Effector memory CD4-positive, alpha-beta T cell (primary cell): Measurements from ENCODE around the gene DPYSL4.

Experiments
- DNase-seq, 3 donors: peaks; one replicate each; pipeline ENCODE4 v3.0.0-alpha.2; 2020
- H3K27ac ChIP-seq: 2 replicates; pipeline ENCODE4 v1.7.0; 2013; ENCODE audit warnings: mild to moderate bottlenecking, low read length, moderate library complexity; ENCODE audit not compliant: insufficient read depth, poor library complexity, severe bottlenecking
- H3K27me3 ChIP-seq: replicated peaks from 2 replicates; pipeline ENCODE4 v1.7.0; 2013; ENCODE audit warnings: mild to moderate bottlenecking, low read length; ENCODE audit not compliant: insufficient read depth, control insufficient read depth, poor library complexity, severe bottlenecking
- H3K36me3 ChIP-seq: 2 replicates; pipeline ENCODE4 v1.7.0; 2013; ENCODE audit warnings: mild to moderate bottlenecking, low read length, moderate library complexity; ENCODE audit not compliant: control insufficient read depth, insufficient read depth
- H3K4me1 ChIP-seq: 2 replicates; pipeline ENCODE4 v1.7.0; 2013; ENCODE audit warnings: low read length, mild to moderate bottlenecking; ENCODE audit not compliant: control insufficient read depth, insufficient read depth, poor library complexity, severe bottlenecking
- H3K4me3 ChIP-seq: 2 replicates; pipeline ENCODE4 v1.7.0; 2013; ENCODE audit warnings: low read length, low read depth, mild to moderate bottlenecking; ENCODE audit not compliant: insufficient read depth, poor library complexity, severe bottlenecking
- H3K9me3 ChIP-seq: 2 replicates; pipeline ENCODE4 v1.7.0; 2013; ENCODE audit warnings: mild to moderate bottlenecking, low read length, moderate library complexity; ENCODE audit not compliant: control insufficient read depth

DPYSL4 gene

DNA sequence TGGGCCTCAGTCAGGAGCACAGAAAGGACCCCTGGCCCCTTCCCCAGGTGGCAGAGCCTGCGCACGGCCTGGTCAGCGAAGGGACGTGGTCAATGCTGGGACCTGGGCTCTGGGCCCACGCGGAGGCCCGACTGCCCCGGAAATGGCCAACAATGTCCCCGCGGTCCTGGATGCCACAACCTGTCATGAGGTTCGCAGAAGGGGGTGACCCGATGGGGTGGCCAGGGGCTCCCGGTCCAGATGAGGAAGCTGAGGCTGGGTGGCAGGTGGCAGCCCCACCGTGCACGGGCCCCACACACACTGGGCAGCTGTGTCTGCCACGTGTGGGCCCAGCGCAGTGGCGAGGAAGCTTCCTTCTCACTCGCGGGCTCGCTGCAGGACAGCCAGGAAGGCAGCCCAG, 49.4 kb downstream of the DPYSL4 start:
- Histone ChIP-seq H3K4me3 (no peak overlapping the region), H3K4me1 (peaks cover 6% of the 10 kb centered on the region), H3K9me3 (no peaks in the 10 kb centered on the region), H3K36me3 (no peaks in the 10 kb centered on the region), H3K27me3 (no peaks in the 10 kb centered on the region), H3K27ac (no peak overlapping the region)
- DNase-seq, result no peak

DNA sequence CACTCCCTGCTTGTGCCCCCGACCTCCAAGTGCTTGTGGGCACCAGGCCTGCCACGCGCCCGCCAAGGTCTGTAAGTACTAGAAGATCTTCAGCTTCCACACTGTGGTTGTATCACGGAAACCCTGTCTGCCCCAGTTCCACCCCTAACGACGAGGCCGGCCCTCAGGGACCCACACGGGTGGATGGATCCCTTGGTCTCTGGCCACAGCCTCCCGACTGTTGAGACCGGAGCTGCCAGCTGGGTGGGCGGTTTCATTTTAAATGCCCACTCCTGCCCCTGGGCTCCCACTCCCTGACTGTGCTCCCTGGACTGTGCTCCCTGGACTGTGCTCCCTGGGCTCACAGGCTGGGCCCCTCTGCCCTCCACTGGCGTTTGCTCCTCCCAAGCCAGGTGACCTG, 50.1 kb downstream of the DPYSL4 start:
- DNase-seq, result no peak
- Histone ChIP-seq H3K36me3 (no peaks in the 10 kb centered on the region), H3K27ac (no peak overlapping the region), H3K4me1 (peaks cover 5% of the 10 kb centered on the region), H3K4me3 (no peak overlapping the region), H3K9me3 (no peaks in the 10 kb centered on the region), H3K27me3 (no peaks in the 10 kb centered on the region)

DNA sequence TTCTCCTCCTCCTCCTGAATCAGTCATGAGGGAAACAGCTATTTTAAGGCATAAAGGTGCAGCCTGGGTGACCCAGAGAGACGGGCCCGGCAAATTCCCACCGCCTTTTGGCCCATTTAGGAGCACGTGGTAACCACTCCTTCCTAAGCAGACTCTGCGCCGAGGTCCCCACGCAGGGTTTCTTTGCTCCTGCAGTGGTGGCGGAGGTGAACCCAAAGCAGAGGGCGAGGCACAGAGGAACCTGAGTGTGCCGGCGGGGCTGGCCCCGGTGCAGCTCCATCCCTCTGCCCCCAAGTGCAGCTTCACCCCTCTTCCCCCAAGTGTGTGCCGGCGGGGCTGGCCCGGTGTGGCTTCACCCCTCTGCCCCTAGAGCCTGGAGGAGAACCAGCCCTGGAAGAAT, 50.6 kb downstream of the DPYSL4 start:
- no peaks in the 10 kb centered on the region for H3K9me3 ChIP-seq
- no peaks in the 10 kb centered on the region for H3K27me3 ChIP-seq
- peaks cover 2% of the 10 kb centered on the region for H3K4me1 ChIP-seq
- no peaks in the 10 kb centered on the region for H3K36me3 ChIP-seq
- H3K27ac ChIP-seq, result no peak overlapping the region
- no peak overlapping the region for H3K4me3 ChIP-seq
- no peak for DNase-seq

DNA sequence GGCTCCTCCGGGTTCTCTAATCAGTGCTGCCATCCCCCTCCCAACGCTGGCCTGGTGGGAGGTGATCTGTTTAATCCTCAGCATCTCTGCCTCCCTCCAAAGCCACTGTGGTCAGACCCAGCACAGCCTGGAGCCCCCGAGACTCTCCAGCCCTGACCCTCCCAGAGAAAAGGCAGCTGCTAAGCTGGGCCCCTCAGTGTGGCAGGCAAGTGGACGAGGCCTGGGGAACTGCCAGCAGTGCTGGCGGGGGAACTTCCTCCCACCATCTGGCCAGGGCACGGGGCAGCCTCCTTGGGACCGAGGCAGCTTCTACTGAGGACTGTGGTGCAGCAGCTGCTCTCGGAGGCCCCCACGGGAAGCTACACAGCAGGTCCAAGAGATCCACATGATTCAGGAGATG, 51.1 kb downstream of the DPYSL4 start:
- Histone ChIP-seq H3K4me3 (no peak overlapping the region), H3K9me3 (no peaks in the 10 kb centered on the region), H3K4me1 (no peaks in the 10 kb centered on the region), H3K27me3 (no peaks in the 10 kb centered on the region), H3K27ac (no peak overlapping the region), H3K36me3 (no peaks in the 10 kb centered on the region)
- no peak for DNase-seq

DNA sequence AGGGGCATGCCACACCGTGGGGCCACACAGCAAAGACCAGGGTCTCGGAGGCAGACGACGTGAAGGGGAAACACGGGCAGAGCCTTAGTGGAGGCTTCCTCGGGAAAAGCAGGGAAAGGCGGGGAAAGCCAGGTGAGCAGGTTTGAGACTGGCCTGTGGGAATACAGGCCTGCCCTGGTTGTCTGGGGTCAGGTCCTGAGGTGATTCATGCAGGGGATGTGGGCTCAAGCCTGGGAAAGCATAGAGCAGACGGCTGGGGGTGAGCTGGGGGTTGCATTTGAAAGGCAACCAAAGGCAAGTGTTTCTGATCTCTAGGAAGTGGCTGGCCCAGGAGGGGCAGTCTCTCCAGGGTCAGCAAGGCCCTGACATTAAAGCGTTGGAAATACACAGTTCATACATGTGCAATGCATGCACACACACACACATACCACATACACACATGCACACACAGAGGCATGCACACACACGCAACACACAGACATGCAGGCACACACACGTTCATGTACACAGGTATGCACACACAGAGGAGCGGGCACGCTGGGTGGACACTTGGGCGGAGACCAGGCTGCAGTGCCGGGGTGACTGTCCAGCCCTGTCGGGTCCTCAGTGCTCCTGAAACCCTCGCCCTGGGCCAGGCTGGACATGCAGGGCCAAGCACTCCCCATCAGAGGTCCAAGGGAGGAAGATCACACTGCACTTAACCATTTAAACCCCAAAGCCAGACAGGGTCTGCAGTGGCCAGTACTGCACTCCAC, 51.8 kb downstream of the DPYSL4 start:
- H3K9me3 ChIP-seq, result no peaks in the 10 kb centered on the region
- H3K27me3 ChIP-seq, result no peaks in the 10 kb centered on the region
- no peak for DNase-seq
- no peak overlapping the region for H3K4me3 ChIP-seq
- no peaks in the 10 kb centered on the region for H3K4me1 ChIP-seq
- no peak overlapping the region for H3K27ac ChIP-seq
- H3K36me3 ChIP-seq, result no peaks in the 10 kb centered on the region

DNA sequence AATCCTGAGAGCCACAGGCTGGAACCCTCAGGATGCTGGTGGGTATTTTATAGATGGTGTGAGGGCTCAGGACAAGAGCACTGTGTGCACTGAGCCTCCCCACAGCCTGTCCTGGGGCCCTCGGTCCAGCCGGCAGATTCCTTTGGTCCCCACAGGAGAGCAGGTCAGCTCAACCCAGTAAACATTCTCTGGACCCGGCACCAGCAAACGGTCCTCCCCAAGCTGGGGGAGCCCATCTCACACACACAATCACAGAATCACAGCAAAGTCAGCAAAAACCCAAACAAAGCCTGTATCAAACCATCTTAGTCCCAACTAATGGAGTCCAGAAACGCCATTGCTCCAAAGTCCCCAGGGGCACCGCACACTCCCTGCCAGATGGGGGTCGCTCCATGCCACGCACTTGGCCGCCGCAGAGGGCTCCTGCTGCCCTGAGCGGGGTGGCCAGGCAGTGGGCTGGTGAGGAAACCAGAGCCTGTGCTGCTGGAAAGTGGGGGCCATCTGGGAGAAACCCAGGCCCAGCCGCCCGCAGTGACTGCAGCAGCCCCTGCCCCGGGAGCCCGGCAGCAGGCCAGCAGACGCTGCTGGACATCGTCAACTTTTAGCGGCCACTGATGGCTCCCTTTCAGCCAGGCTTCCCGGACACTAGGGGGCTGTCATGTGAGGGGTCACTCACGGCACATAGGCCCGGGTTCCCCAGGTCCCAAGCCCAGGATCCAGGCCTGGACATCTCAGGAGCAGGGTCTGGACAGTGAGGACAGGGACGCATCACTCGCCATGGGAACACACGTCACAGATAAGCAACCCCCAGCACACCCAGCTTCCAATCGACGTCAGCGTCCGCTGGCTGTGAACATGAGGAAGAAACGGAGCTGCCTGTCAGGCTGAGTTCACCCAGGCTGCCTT, 52.6 kb downstream of the DPYSL4 start:
- Histone ChIP-seq H3K4me1 (no peaks in the 10 kb centered on the region), H3K27me3 (no peaks in the 10 kb centered on the region), H3K27ac (no peak overlapping the region), H3K36me3 (no peaks in the 10 kb centered on the region), H3K9me3 (no peaks in the 10 kb centered on the region), H3K4me3 (no peak overlapping the region)
- DNase-seq, result no peak

DNA sequence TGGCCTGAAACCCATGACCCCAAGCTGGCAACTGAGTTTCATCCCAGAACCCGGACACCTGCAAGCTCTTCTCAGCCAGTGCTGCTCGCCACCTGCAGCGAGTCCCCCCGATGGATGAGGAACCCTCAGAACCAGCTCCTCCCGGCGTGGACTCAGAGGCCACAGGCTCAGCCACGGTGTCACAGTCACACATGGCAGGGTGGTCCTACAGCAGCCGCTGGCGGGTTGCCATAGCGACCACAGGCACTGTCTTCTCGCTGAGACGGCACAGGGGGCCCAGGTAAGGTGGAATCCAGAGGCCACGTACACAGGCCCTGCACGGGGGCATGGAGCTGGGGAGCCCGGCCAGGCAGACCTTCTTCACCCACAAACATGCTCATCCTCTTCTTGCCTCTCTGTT, 53.4 kb downstream of the DPYSL4 start:
- H3K4me1 ChIP-seq, result no peaks in the 10 kb centered on the region
- H3K36me3 ChIP-seq, result no peaks in the 10 kb centered on the region
- no peak overlapping the region for H3K4me3 ChIP-seq
- no peak for DNase-seq
- no peak overlapping the region for H3K27ac ChIP-seq
- H3K27me3 ChIP-seq, result no peaks in the 10 kb centered on the region
- H3K9me3 ChIP-seq, result no peaks in the 10 kb centered on the region

DNA sequence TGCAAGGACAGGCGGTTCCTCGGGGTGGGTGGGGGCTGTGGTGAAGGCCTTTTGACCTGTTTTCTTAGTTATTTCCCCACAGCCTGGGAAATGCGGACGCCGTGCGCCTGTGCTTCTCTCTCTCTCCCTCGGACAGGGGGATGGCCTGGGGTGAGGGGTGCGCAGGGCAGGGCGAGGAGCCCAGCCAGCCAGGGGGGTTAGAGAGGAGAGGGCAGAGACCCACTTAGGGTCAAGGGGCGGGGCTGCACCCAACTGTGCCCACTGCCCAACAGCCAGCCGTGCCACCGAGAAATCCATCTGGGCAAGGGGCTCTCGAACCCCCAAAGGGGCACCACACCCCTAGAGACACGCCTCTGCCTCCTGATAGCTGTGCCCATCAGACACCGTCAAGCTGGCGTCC, 53.8 kb downstream of the DPYSL4 start:
- Histone ChIP-seq H3K27me3 (no peaks in the 10 kb centered on the region), H3K9me3 (no peaks in the 10 kb centered on the region), H3K27ac (no peak overlapping the region), H3K4me3 (no peak overlapping the region), H3K4me1 (no peaks in the 10 kb centered on the region), H3K36me3 (no peaks in the 10 kb centered on the region)
- no peak for DNase-seq

DNA sequence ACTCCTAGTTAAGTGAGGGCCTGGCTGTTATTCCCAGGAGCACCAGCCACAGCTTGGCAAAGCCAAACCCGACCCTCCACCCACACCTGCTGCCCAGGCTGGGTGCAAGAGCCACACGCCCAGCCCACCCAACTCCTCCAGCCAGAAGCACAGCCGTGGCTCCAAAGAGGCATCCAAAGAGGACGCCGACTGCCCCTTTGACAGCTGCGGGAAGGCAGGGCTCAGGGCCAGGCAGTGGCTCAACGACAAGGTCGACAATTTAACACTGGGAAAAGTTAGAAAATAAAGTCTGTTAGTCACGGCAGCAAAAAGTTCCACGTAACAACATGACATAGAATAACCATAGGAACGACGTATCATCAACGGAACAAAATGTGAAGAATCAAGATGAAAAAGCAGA, 54.3 kb downstream of the DPYSL4 start:
- H3K4me1 ChIP-seq, result no peaks in the 10 kb centered on the region
- H3K4me3 ChIP-seq, result no peak overlapping the region
- H3K9me3 ChIP-seq, result no peaks in the 10 kb centered on the region
- DNase-seq, result no peak
- H3K27ac ChIP-seq, result no peak overlapping the region
- no peaks in the 10 kb centered on the region for H3K36me3 ChIP-seq
- no peaks in the 10 kb centered on the region for H3K27me3 ChIP-seq

DNA sequence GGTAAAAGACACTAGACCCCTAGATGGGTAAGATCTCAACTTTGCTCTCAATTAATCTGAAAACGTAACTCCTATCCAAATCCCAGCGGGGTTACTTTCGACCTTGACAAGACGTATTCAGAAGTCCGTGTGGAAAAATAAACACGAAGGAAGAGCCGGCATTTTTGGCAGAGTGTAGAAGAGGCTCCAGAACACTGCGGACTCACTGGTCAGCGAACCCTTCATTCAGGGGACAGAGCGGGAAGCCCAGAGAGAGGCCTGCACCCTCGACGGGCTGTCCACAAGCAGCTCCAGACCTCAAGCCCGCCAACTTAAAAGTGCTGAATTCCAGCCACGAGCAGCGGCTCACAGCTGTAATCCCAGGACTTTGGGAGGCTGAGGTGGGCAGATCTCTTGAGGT, 54.7 kb downstream of the DPYSL4 start:
- no peak for DNase-seq
- H3K9me3 ChIP-seq, result no peaks in the 10 kb centered on the region
- no peak overlapping the region for H3K27ac ChIP-seq
- no peak overlapping the region for H3K4me3 ChIP-seq
- no peaks in the 10 kb centered on the region for H3K36me3 ChIP-seq
- H3K4me1 ChIP-seq, result no peaks in the 10 kb centered on the region
- H3K27me3 ChIP-seq, result no peaks in the 10 kb centered on the region
